ENCODE results near the gene EHD1. TPM values are rescaled to one million over a fixed set of nuclear protein-coding genes. Genes with fewer than 3 reads are reported as not detected.

Gene EHD1
- total RNA-seq, 1 donor from 2014 or later = 357 TPM

DNA sequence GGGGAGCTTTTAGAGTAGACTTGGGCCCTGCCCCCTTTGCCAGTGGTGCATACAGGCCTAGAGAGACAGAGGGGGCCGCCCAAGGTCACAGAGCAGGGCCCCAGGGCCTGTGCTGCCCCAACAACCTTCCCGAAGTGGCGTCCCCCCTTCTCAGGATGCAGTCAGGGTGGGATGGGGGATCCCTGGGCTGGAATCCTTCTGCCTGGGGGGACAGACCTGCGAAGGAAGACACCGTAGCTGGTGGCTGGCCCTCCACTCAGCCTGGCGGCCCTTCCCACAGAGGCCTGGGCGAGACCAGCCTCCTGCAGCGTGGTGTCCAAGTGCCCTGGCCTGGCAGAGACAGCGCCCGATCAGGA, 14.4 kb upstream of the EHD1 start:
- H3K4me1 Mint-ChIP-seq = peaks cover 38% of the 10 kb centered on the region
- no peak overlapping the region for H3K4me3 Mint-ChIP-seq
- TF ChIP-seq, protein P1, sequence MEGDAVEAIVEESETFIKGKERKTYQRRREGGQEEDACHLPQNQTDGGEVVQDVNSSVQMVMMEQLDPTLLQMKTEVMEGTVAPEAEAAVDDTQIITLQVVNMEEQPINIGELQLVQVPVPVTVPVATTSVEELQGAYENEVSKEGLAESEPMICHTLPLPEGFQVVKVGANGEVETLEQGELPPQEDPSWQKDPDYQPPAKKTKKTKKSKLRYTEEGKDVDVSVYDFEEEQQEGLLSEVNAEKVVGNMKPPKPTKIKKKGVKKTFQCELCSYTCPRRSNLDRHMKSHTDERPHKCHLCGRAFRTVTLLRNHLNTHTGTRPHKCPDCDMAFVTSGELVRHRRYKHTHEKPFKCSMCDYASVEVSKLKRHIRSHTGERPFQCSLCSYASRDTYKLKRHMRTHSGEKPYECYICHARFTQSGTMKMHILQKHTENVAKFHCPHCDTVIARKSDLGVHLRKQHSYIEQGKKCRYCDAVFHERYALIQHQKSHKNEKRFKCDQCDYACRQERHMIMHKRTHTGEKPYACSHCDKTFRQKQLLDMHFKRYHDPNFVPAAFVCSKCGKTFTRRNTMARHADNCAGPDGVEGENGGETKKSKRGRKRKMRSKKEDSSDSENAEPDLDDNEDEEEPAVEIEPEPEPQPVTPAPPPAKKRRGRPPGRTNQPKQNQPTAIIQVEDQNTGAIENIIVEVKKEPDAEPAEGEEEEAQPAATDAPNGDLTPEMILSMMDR (IDR thresholded peaks at IDR 0.05) = no peak
- H3K36me3 Mint-ChIP-seq (ENCODE audit: low read depth) = peaks cover 19% of the 10 kb centered on the region
- no peak for DNase-seq
- H3K27me3 Mint-ChIP-seq = no peaks in the 10 kb centered on the region
- ATAC-seq (ENCODE audit: low read depth) = no peak
- intact Hi-C loops (cut with micrococcal nuclease) = no loop called here
- POLR2A ChIA-PET = interaction anchor here (1.0 to 27.8 kb wide), 2 partner anchors 14 to 36 kb away, joined by 5 to 1194 read pairs; partner anchors contain the start of genes CDC42BPG and EHD1
- H3K27ac Mint-ChIP-seq = peak overlapping the region; percentile 64
- no peaks in the 10 kb centered on the region for H3K9me3 Mint-ChIP-seq
- CTCF ChIA-PET = interaction anchor here (0.8 to 13.0 kb wide), 5 partner anchors 17 to 151 kb away, joined by 3 to 310 read pairs (median 4); partner anchors contain the start of gene CDC42BPG

DNA sequence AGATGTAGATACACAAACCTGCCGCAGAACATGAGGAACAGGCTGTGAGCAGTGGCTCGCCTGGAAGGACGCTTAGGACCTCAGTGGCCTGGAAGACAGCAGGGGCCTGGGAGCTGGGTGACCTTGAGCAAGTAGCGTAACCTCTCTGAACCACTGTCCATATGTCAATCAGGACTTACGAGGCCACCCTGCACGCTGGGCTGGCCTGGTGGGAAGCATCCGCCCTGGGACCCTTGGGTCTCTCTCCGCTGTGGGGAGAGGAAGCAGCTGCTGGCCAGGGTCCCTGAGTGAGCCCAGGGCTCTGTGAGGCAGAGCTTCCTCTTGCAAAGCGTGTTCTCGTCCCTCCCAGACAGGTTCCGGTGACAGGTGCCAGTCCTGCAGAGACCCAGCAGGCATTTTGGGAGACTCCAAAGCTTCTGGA, 14.0 kb upstream of the EHD1 start:
- peaks cover 40% of the 10 kb centered on the region for H3K4me1 Mint-ChIP-seq
- TF ChIP-seq, protein P1 (IDR thresholded peaks at IDR 0.05) = no peak
- no peaks in the 10 kb centered on the region for H3K9me3 Mint-ChIP-seq
- no peak for DNase-seq
- H3K27ac Mint-ChIP-seq = peak overlapping the region; percentile 64
- intact Hi-C loops (cut with micrococcal nuclease) = no loop called here
- ATAC-seq (ENCODE audit: low read depth) = no peak
- peaks cover 17% of the 10 kb centered on the region for H3K36me3 Mint-ChIP-seq (ENCODE audit: low read depth)
- CTCF ChIA-PET = interaction anchor here (0.8 to 13.0 kb wide), 6 partner anchors 17 to 151 kb away, joined by 3 to 310 read pairs (median 4); partner anchors contain the start of gene CDC42BPG
- H3K4me3 Mint-ChIP-seq = no peak overlapping the region
- POLR2A ChIA-PET = interaction anchor here (1.0 to 27.8 kb wide), 2 partner anchors 14 to 35 kb away, joined by 5 to 1194 read pairs; partner anchors contain the start of genes CDC42BPG and EHD1
- no peaks in the 10 kb centered on the region for H3K27me3 Mint-ChIP-seq

DNA sequence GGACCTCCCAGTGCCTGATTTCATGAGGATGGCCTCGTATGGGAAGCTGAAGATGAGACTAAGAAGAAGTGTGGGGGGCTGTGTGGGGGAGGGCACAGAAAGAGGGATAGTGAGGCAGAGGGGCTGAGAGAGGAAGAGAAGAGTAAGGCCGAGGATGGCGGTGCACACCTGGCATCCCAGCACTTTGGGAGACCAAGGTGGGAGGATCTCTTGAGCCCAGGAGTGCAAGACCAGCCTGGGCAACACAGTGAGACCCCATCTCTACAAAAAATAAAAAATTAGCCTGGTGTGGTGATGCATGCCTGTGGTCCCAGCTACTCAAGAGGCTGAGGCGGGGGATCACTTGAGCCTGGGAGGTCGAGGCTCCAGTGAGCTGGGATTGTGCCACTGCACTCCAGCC, 13.5 kb upstream of the EHD1 start:
- no peaks in the 10 kb centered on the region for H3K27me3 Mint-ChIP-seq
- H3K27ac Mint-ChIP-seq = peak overlapping the region; percentile 64
- TF ChIP-seq, protein P1 (IDR thresholded peaks at IDR 0.05) = no peak
- no peaks in the 10 kb centered on the region for H3K9me3 Mint-ChIP-seq
- no peak for ATAC-seq (ENCODE audit: low read depth)
- ChIA-PET POLR2A (interaction anchor here (1.0 to 27.8 kb wide), 2 partner anchors 13 to 35 kb away, joined by 5 to 1194 read pairs; partner anchors contain the start of genes CDC42BPG and EHD1), CTCF (interaction anchor here (0.6 to 13.0 kb wide), 8 partner anchors 13 to 423 kb away, joined by 3 to 310 read pairs (median 4); partner anchors contain the start of gene CDC42BPG)
- H3K4me1 Mint-ChIP-seq = peaks cover 43% of the 10 kb centered on the region
- intact Hi-C loops (cut with micrococcal nuclease) = no loop called here
- H3K4me3 Mint-ChIP-seq = no peak overlapping the region
- no peak for DNase-seq
- peaks cover 12% of the 10 kb centered on the region for H3K36me3 Mint-ChIP-seq (ENCODE audit: low read depth)

DNA sequence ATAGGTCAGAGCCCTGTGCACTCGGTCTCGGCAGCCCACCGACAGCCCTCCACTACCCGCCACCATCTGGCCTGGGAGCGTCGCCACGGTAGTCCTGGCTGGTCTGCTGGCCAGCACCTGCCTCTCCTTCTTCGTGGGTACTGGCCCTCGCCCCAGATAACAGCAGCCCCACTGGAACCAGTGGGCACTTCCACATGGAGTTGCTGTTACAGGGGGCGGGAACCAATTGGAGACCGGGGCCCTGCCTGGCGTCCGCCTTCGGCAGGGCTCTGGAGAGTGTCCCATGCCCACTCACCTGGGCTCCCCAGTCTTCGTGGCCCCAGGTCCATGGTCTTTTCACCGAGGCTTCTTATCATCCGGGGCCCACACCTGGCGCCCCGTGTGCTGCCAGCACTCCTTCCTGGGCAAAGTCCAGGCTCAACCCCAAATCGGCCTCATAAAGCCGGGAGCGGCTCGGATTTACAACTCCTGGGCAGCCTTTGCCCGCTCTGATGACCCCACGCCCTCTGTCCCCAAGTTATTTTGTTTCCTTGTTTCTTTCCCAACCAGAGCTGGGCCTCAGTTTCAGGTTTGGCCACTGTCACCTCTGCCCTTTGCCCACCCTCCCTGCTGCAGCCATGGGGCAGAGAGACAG, 12.9 kb upstream of the EHD1 start:
- no peak overlapping the region for H3K4me3 Mint-ChIP-seq
- ATAC-seq (ENCODE audit: low read depth) = no peak

More for the DNA sequence above, 12.9 kb upstream of the EHD1 start:
- Mint-ChIP-seq H3K4me1 (peaks cover 43% of the 10 kb centered on the region), H3K36me3 (ENCODE audit: low read depth) (peaks cover 11% of the 10 kb centered on the region), H3K9me3 (no peaks in the 10 kb centered on the region), H3K27me3 (no peaks in the 10 kb centered on the region), H3K27ac (no peak overlapping the region)
- intact Hi-C loops (cut with micrococcal nuclease) = no loop called here
- TF ChIP-seq, protein P1 (IDR thresholded peaks at IDR 0.05) = no peak
- no peak for DNase-seq
- ChIA-PET CTCF (interaction anchor here (0.6 to 13.0 kb wide), 6 partner anchors 12 to 424 kb away, joined by 3 to 310 read pairs (median 4); partner anchors contain the start of gene CDC42BPG), POLR2A (interaction anchor here (1.1 to 27.8 kb wide), 2 partner anchors 16 to 34 kb away, joined by 3 to 1194 read pairs; partner anchors contain the start of gene CDC42BPG)
